DMS153 treated with DMSO at 0.1 percent for 48 hours (cell line): ENCODE results near the gene CCL21.
"Not testable (repeated sequence)": the region's sequence is repeated elsewhere in the genome, so short reads cannot be mapped to it uniquely, and the experiment has no call there.

ENCODE experiments used
- DNase-seq: peaks from one replicate; lab custom pipeline; 2025; ENCODE audit not compliant: unreplicated experiment; lab: John Stamatoyannopoulos, UW

Gene CCL21, protein sequence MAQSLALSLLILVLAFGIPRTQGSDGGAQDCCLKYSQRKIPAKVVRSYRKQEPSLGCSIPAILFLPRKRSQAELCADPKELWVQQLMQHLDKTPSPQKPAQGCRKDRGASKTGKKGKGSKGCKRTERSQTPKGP

DNA sequence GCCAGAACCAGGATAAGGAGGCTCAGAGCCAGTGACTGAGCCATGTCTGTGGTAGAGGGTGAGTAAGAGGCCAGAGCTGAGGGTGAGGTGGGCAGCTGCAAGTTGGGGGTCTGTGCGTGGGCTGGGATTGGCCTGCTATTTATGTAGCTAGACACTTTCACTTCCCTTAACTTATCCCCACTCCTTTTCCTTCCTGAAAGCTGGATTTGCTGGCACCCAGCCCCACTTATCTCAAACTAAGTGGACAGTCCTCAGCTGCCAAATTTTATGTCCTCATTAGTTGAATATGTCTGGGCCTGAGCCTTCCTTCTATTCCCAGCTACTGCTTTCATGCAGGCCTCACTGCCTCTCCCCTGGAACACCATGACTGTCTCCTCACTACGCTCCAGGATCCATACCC, at the start of gene CCL21:
Gene CCL21 (minus strand): TSS at position 114 of the 400 bp plus-strand sequence. CDS start 70 bp downstream, at position 44.
- no peak for DNase-seq

DNA sequence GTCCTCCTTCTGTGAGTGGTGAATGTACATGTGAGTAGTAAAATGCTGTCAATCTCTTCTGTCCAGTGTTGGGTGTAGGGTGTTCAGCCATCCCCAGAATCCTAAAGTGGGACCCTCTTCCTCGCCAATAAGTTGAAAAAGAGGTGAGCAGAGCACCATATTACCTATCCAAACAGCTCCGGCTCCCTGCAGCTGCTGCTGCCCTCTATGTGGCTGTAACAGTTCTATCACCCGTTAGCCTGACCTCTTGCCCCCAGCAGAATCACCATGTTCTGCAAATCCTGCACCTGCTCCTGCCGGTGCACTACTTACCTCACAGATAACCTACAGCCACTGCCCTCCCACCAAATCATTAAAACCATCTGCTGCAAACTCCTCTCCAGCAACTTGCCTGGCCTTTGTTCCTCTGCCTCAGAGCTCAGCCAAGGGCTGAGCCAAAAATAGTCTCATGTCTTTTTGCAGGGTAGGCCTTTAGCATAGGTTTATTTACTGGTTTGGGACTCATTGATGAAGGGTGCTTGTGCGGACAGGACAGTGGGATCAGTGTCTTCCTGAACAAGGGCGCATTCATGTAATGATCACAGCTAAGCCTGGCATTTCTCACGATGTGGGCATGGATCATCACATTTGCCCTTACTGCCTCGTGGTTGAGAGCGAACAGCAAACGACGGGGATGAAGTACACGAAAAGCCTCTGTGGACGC, 49.6 kb upstream of the CCL21 start:
- no peak for DNase-seq

DNA sequence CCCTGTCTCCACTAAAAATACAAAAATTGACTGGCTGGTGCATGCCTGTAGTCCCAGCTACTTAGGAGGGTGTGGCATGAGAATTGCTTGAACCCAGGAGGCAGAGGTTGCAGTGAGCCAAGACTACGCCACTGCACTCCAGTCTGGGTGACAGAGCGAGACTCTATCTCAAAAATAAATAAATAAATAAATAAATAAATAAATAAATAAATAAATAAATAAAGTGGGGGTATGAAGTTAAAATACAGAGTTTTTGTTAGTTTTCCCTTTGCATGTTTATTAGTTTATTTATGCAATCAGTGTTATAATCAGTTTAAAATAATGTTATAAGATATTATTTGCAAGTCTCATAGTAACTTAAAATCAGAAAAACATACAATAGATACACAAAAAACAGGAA, 40.4 kb upstream of the CCL21 start:
- not testable (repeated sequence) for DNase-seq

DNA sequence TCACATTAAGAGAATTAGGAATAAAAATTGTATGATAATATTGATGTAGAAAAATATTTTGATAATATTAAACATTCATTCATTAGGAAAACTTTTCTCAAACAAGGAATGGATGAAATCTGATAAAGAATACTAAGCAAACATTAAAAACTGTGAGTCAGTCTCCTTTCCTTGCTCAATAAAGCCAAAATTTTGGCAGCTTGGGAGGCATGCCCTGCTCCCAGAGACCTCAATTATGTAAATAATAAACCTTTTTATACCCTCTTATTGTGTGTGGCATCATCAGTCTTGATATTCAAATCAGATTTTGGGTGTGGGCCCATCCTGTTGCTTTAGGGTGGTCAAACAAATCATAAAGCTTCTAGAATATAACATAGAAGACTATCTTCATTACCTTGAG, 36.6 kb upstream of the CCL21 start:
- DNase-seq = no peak

DNA sequence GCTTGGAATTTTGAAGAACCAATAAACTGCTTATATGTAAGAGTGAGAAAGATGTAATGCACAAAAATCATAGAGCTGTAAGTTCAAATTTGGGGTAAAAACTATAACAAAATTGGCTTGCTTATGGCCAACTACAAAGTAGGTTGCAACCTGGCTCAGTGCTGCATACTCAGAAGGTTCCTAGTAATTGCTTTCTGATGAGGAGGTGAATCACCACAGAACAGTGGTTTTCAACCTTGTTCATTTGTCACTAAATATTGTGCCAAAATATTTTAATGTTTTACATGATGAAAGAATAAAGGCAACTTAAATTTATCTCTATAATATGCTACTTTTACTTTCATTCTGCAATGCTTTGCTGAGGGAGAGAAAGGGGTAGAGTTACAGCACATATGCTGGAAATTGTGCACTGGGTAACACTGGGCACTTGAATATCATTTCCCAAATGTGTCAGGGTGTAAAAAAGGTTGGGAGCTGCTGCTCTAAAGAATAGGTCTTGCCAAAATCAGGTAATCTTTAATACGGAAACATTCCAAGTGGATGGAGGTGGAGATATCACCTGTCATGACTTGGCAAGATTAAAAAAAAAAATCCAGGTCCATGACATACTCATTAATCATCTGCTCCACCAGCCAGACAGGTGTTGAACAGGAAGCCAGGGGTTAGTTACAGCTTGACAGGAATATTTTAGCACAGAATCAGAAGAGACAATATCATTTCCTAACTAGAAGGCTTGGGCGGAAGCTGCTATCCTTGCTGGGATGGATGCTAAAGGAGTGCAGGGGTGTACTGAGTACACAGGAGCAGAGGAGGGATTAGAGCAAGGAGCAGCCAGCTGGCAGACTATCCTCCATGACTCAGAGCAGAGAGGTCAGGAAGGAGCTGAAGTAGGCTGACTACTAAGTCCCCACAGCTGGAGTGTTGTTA, 34.6 kb upstream of the CCL21 start:
- no peak for DNase-seq

DNA sequence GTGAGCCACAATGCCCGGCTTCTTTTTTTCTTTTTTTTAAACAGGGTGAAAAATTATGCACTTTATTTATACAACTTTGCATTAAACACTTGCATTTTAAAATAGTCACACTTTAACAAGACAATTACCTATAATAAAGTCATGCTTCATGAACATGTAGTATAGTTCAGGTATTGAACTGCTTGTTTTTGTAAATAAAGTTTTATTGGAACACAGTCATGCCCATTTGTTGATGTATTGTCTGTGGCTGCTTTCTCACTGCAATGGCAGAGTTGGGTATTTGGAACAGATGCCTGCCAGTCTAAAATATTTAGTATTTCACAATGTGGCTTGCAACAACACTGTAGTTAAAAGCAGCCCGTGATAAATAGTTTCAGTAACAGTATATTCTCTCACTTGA, 32.8 kb upstream of the CCL21 start:
- DNase-seq = no peak

DNA sequence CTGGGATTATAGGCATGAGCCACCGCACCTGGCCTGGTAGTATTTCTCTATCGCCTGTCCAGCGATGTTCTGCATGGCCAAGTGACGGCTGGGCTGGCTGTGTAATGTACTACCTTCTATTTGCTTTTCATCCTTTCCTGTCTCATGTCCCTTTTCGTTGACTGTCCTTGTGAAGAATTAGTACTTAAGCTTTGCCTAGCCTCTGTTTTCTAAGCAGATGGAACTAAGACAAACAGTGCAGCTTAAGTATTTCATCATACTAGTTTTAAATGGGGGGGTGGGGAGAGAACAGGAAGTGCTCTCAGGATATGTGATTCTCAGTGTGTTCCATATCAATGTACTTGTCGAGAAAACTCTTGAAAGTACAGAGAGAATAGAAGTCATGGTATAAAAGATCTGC, 31.7 kb upstream of the CCL21 start:
- DNase-seq = no peak

DNA sequence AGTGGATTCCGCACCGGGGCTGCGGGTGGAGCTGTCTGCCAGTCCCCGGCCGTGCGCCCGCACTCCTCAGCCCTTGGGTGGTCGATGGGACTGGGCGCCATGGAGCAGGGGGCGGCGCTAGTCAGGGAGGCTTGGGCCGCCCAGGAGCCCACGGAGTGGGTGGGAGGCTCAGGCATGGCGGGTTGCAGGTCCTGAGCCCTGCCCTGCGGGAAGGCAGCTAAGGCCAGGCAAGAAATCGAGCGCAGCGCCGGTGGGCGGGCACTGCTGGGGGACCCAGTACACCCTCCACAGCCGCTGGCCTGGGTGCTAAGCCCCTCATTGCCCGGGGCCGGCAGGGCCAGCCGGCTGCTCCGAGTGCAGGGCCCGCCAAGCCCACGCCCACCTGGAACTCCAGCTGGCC, 30.2 kb upstream of the CCL21 start:
- not testable (repeated sequence) for DNase-seq

DNA sequence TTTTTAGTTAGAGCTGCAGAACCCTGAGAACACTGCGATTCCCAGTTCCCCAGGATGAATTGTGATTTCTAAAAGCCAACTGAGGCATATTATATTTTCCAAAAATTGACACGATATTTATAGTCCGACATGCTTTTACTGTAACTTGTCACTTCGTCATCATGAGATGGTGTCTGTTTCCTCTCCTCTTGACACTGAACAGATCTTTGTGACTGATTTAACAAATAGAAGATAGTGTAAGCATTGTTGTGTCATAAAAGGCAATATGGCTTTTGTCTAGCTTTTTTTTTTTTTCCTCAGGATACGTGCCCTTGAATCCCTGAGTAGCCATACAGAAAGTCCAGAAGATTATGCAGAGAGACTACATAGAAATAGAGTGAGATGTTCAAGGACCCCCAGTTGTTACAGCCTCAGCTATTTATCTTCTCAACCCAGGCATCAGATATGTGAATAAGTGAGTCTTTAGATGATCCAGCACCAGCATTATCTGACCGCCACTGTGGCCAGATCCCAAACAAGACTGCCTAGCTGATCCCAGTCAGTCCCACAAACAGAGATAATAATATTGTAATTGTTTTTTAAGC, 27.8 kb upstream of the CCL21 start:
- DNase-seq = no peak

DNA sequence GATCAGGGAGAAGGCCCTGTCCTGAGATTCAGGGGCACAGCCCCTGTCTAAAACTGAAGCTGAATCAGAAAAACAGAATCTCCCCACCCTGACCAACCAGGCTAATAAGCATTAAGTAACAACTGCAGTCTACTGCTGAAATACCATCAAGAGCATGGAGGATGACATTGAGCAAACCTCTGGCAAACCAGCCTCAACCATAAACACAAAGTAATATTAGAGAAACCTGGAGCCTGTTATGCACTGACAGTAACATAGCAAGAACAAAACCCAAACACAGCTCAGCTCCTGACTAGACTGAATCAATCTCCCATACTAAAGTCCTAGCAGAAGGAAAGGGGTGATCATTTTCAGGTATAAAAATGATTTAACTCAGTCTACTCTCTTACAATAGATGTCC, 24.8 kb upstream of the CCL21 start:
- no peak for DNase-seq

DNA sequence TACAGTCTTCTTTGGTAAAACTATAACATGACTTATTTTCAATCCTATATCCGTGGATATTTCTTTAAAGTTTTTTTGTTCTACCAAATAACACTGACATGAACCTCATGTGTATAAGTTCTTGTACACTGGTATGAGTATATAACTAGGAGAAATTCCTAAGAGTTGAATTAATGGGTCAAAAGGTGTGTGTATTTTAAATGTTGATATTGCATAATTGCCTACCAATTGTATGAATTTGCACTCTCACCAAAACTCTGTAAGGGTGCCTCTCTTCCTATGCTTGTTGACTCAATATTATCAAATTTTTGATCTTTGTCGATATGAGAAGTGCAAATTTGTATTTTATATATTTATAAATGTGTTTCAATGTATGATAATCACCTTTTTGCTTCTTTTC, 22.9 kb upstream of the CCL21 start:
- DNase-seq = no peak

DNA sequence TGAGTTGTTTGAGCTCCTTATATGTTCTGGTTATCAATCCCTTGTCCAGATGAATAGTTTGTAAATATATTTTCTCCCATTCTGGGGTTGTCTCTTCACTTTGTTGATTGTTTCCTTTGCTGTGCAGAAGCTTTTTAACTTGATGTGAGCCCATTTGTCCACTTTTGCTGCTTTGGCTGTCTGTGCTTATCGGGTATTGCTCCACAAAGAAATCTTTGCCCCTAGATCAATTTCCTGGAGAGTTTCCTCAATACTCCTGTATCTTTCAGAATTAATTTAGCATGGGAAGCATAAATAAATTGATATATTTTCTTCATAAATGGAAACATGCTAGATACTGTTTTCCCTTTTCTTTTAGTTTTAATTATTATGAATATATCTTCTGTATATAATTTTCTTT, 22.5 kb upstream of the CCL21 start:
- no peak for DNase-seq

DNA sequence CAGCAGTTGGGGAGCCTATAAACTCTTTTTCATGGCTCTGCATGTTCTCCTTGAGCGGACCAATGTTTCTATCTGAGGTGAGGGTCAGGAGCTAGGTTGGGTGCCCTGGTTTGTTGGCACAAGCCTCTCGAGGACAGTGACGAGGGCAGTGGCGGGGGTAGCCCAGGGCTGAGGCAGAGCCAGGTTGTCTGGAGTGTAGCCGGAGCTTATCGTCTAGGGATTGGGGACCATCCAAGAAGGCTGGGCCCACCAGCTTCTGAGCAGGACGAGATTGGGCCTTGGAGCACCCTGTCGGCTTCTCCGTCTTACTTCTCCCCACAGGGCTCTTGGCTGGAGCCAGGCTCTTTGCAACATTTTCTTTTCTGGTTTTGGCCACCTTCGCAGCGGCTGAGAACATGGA, 13.2 kb upstream of the CCL21 start:
- DNase-seq = no peak

DNA sequence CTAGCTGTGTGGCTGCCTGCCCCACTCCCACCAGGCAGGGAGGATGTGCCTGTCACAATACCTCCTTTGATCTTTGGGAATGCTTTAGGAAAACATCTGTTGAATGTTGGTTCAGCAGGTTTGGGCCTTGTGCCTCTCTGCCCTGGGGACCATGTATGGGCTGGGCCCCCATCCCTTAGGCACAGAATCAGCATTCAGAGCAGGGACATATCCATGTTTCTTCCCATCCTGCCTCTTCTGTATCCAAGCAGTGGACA, 9.8 kb upstream of the CCL21 start:
- DNase-seq = not testable (repeated sequence)

DNA sequence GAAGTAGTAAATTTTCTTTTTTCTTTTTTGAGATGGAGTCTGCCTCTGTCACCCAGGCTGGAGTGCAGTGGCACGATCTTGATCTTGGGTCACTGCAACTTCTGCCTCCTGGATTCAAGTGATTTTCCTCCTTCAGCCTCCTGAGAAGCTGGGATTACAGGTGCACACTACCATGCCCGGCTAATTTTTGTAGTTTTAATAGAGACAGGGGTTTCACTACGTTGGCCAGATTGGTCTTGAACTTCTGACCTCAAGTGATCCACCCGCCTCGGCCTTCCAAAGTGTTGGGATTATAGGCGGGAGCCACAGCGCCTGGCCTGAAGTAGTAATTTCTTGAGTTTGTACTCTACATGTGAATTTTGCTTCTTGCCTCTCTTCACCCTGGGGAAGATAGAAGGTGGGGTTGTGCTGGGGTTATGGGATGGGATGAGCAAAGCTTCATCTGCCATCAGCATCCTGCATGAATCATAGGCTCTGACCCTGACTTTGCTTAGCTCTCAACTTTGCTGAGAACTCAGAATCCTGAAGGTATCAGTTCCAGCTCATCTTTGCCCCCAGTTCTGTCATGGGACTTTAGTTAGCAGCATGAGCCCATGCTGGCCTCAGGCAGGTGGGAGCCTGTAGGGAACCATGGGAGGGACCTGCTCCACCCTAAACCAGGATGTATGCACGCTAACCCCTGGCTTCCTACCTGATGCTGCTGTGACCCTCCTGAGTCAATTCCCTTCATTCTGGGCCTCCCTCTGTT, 9.3 kb upstream of the CCL21 start:
- no peak for DNase-seq

DNA sequence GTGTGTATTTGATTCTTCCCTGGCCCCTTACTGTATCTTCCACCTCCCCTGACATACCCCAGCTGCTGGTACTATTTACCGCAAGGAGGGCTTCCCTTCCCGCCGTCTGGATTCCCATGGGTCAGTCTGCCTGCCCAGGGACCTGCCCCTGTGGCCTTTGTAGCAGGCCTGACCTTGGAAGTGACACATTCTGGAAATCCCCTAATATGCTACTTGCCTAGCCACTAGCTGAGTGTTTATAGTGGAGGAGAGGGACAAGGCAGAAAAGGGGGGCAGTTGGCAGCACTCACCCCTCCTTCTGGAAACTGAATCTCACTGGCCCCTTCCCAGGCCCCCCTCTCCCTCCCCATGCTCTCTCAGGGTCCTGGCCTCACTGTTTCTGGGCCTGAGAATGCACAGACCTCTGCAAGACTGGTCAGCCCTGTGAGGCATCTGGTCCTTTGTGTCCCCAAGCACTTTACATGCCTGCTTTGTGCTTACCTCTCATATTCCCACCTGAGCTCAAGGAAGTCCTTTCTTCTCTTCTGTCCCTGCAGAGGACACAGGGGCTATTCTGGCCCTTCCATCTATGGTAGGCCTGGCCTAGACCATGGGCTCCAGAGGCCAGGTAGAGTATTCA, 8.2 kb upstream of the CCL21 start:
- DNase-seq = no peak

DNA sequence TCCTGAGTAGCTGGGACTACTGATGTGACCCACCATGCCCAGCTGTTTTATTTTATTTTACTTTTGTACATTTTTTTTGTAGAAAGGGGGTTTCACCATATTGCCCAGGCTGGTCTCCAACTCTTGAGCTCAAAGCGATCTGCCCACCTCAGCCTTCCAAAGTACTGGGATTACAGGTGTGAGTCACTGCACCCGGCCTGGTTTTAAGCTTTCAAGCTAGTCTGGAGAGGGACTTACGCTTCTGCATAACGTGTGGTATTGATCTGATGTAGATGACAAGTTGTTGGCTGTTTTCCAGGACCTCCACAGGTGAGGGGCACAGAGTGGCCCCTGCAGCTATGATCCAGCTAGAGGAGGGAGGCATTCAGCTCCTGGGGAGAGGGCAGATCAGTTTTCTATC, 6.8 kb upstream of the CCL21 start:
- no peak for DNase-seq

DNA sequence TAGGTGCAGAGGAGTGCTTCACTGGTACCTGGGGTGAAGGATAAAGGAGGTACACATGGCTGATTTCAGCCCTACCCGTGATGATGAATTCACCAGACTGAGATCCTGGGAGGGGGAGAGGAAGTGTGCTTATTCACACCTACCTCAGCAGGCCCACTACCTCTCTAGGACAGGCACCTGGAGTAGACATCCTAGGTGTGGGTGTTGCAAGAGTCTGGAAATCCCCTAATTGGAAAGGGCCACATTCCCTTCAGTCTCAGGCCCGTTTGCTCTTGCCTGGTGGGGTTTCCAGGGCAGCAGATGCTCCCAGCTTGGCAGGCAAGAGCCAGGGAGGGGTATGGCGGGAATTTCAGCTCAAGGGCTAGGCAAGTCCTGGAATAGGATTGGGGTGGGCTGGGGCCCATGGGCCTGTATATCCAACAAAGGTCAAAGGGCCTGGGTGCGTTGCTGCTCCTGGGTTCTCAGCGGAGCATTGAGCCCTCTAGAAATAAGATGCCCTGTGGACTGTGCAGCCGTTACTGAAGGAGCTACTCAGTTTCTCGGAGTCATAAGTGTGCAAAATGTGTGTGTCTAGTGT, 5.8 kb upstream of the CCL21 start:
- no peak for DNase-seq

DNA sequence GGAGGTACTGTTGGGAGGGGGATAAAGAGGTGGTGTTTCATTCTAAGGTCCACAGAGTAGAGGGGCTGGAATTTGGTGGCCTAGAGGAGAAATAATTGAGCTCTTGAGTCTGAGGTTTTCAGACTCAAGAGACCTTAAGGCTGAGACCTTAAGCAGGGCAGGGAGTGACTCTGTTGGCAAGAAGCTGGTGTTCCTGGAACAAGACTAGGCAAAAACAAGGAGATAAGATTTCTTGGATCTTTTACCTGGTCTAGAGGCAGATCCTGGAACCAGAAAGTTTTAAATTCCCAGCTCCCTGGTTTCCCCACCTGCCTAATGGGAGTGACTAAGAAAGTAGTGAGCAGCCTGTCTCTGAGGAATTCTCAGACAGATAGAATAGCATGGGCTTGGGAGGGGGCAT, 4.1 kb upstream of the CCL21 start:
- DNase-seq = no peak

DNA sequence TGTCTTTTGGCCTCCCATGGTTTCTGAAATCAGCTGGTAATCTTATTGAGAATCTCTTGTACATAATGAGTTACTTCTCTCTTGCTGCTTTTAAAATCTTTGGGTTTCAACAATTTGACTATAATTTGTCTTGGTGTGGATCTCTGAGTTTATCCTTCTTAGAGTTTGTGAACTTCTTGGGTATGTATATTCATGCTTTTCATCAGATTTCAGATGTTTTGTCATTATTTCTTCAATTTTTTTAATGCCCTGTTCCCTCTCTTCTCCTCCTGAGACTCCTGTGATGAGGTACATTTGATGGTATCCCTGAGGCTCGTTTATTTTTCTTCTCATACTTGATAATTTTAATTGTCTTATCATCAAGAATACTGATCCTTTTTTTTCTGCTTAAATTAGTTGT, 2.2 kb upstream of the CCL21 start:
- DNase-seq = no peak
